NCI-H1105 (cell line): Measurements from ENCODE around the gene PRDM16.
"Not testable (repeated sequence)": the region's sequence is repeated elsewhere in the genome, so short reads cannot be mapped to it uniquely, and the experiment has no call there.

Source experiments
- DNase-seq: peaks from one replicate; lab custom pipeline; 2025; lab: John Stamatoyannopoulos, UW

The PRDM16 gene

DNA sequence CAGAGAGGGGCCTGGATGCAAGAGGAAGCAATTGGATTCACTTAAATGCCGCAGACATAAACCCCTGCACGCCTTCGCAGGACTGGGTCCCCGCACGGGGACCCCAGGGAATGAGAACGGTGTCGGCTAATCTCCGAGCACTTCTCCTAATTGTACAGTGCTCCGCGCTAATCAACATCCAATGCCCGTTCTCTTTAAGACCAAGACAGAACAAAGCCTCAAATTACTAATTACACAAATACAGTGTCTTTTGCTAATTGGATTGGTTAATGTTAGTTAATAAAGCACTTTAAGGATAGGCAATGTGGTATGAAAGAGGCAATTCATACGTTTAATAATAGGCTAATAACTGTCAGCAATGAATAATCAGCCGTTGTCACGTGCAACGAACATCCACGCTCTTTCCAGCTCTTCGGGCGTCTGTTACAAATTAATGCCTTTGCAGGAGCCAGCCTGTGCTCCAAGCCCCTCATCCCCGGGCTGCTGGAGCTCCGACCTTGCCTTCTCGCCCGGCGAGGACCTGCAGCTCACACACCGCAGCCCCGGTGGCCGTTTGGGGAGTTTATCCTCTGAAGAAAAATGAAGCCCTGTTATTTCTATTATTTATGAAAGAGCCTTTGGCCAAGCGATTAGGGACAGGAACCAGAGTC, 157.8 kb downstream of the PRDM16 start:
- DNase-seq, result no peak

DNA sequence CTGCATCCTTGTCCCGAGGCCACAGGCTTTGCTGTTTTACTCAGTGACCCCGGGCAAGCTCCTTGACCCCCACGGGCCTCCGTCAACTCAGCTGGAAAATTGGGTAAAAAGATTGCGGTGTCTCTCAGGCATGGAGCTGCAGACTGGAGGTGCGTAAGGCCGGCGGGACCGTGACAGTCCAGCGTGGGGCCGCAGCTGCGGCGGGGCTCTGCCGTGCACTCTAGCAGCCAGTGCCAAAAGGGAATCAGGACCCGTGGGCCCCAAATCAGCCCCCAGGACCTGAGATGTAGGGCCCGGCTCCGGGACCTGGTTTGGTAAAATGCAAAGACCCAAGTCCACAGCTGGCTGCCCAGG, 158.3 kb downstream of the PRDM16 start:
- DNase-seq, result no peak

DNA sequence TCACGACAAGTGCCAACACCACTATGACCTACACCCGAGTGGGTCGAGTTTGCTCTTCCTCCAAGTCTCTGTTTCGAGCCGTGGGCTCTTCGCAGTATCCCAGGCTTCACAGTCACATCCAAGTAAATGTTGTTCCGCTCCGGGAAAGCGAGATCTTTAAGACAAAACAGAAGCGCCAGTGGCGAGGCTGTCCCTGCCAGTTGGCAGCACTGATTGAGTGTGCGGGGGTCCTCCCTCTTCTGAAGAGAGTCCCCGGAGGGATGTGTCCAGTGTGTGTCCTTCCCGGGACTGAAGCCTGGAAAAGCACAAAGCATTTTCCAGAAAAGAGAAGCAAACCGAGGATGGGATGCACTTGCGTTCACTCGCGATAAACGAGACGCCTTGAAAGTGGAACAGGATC, 158.9 kb downstream of the PRDM16 start:
- DNase-seq, result no peak

DNA sequence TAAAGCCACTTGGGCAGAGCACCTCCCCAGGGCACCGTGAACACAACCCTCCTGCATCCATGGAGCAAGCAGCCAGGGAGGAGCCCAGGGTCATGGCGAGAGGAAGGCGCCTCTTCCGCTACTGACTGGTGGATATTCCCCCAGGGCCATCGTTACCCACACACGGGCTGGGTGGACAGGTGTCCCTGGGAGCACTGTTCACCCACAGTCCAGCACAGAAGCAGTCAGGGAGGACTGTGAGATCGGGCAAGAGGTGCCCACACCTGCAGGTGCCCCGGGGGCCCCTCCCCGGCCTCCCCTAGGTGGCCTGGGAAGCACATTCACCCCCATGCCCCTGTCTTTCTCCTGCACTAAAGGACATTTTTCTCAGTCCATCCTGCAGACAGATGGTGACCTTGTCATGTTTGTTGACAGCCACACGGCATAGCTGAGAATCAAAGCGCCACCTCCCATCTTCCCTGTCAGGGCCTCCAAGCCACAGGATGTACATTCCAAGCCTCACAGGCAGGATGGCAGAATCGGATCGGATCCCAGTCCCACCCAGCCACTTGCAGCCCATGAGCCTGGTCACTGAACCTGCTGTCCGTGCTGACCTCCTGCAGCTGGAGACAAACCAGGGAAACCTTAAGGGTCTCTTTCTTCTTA, 160.2 kb downstream of the PRDM16 start:
- no peak for DNase-seq

DNA sequence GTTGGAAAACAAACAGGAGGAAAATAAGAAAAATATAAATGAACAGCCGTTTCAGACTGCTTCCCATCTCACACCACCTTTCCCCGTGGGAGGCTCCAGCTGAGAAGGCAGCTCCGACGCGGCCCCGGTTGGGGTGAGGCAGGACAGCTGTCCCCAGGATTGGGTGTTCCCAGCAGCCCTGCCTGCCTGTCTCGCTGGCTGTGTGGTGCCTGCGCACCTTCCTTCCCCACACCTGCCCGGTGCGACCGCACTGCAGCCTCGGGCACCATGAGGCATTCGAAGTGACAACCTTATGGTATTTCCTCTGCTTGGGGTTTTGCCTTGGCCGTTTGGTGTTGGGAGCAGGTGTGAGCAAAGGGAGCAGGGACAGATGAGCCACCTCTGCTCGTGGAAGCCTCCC, 161.6 kb downstream of the PRDM16 start:
- DNase-seq, result no peak

DNA sequence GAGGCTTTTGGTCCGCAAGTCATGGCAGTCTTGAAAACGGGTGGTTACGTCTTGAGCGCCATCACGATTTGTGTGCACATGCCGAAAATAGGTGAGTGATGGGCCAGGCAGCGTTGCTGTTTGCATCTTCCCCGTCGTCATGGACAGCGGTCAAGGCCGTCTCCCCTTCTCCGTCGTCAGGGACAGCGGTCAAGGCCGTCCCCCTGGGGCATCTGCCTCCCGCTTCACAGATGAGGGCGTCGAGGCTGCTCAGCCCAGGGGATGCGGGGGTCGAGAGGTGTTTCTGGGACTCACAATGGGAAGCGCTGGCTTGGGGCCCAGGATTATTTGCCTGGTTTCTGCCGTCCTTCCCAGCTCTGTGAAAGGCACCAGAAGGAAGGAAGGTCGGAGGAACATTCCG, 162.2 kb downstream of the PRDM16 start:
- no peak for DNase-seq

DNA sequence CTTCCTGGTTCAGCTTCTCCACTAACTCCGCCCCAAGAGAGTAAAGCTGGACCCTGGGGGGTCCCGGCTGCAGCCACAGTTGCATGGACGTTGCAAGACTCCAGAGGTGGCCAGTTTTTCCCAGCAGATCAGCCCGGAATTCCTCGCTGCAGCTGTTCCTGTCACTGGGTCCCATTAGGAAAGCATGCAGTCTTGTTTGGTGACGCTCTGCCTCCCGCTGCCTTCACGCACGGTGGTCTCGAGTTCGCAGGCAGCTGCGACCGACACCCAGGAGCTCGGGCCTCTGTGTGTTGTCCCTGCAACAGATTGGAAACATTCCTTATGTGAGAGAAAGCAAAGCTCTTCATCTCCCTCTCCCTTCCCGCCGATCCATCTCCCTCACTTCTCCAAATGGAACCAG, 162.8 kb downstream of the PRDM16 start:
- DNase-seq, result no peak

DNA sequence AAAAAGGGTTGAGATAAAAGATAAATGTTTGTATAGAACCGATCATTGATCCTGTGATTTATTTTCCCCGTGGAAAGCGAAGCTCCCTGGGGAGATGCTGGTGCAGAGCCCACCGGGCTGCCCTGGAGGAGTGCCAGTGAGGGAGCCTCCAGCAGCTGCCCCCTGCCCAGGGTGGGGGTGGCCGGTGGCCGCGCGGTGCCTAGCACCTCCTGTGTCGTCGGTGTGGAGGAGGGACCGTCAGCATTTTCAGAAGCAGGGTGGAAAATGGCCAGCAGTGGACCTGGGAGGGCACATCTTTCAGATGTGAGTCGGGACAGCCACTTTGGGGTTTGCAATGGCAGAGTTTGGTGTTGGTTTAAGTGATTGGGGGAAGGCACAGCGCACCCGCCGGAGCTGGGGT, 164.0 kb downstream of the PRDM16 start:
- no peak for DNase-seq

DNA sequence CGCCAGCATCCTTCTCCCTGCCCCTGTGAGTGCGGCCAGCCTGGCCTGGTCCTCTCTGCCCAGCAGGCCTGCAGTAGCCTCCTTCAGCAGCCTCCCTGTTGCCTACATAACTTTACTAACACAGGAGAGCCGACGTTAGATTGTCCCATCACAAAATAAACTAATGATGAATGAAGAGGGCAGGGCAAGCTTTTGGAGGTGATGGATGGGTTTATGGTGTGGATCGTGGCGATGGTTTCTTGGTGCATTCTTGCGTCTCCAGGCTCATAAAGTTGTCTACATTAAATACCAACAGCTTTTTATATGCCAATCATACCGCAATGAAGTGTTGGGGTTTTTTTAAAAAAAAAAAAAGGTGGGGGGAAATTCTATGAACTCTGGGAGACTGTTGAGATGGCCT, 164.5 kb downstream of the PRDM16 start:
- no peak for DNase-seq

DNA sequence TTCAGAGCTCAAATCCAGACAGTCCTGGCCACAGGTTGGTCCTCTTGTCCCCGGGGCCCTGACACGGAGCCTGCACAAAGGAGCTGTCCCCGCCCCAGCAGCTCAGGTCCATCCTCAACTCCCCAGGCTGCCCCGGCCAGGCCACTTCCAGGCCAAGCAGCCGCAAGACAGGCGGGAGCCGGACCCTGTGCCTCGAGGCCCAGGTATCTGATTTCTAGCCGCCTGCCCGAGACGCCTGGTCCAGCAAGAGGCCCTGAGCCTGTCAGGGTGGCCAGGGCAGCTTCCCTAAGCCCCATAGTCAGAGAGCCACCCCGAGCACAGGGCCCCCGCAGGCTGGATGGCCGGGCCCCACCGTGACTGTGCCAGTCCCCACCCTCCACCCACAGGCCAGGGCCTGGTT, 165.3 kb downstream of the PRDM16 start:
- no peak for DNase-seq

DNA sequence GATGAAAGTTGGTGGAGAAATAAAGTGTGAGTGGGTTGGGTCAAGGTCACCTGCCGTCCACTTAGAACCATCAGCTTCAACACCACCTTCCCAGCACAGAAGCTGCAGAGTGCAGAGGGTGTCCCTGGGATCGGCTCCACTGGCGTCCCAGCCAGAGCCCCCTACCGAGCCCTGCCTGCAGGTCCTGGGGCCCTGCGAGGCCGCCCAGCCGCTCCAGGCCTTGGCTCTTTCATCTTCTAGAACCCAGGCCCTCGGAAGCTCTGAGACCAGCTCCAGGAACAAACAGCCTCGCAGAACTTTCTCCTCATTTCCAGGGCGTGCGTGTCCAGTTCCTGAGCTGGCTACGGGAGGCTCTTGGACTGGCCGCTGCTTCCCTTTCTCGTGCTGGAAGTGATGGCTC, 166.0 kb downstream of the PRDM16 start:
- DNase-seq, result no peak

DNA sequence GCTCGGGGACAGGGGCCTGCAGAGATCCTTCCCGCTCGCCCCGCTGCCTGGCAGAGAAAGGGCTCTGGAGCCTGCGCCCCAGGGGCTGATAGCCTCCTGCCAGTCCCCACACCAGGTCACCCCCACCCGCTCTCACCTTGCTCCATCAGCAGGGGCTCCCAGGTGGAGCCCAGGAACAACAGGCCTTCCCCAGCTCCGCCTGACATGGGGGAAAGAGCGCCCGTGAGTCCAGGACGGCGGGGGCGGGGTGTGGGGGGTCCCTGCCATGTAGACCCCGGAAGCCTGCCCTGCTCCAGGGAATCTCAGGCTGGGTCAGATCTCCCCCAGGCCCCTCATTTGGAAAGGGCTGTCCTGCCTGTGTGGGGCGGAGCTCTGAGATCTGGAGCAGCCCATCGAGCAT, 166.5 kb downstream of the PRDM16 start:
- no peak for DNase-seq

DNA sequence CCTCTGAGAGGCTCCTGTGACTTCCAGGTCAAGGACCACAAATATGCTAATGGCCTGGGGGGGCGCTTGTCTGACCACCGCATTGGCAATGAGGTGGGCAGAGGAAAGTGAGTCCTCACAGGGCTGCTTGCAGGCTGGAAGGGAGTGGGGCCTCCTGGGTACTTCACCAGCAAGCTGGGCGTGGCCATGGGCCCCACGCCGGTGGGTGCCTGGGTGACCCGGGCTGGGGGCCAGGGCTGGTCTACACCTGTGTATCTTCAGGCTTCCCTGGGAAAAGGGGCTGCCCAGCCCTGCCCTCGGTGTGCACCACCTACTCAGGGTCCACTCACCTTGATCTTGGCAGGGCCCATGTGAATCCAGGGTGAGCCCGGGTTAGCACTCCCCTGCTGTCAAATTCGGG, 167.4 kb downstream of the PRDM16 start:
- no peak for DNase-seq

DNA sequence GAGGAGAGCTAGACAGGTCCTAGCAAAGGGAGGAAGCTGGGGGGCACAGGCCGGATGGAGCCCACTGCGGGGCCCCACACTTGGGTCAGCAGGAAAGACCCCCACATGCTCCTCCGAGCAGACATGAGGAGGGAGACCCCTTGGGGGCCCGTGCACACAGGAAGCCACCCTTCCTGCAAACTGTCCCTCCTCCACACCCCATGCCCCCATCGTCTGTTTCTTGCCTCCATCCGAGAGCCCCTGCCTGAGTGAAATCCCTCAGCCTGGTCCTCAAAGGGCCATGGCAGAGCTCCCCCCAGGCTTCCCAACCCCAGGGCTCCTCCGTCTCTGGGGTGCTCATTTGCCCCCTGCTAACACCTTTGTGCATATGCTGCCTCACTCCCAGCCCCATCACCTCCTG, 168.0 kb downstream of the PRDM16 start:
- DNase-seq, result no peak

DNA sequence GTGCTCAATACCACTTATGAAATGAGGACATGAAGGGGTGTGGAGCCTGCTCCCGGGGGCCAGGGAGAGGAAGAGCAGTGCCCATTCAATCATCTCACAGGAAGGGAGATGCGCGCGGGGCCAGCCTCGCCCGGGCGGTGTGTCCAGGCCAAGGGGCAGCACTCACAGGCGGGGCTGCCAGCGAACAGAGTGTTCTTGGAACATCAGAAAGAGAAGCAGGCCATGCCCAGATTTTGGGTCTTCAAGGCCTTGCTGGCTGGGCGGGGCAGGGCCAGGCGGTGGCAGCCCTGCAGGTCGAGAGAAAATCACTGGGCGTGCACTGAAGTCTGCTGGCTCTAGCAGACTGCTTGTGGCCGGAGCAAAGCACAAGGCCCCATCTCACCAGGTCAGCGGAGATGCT, 168.6 kb downstream of the PRDM16 start:
- no peak for DNase-seq

DNA sequence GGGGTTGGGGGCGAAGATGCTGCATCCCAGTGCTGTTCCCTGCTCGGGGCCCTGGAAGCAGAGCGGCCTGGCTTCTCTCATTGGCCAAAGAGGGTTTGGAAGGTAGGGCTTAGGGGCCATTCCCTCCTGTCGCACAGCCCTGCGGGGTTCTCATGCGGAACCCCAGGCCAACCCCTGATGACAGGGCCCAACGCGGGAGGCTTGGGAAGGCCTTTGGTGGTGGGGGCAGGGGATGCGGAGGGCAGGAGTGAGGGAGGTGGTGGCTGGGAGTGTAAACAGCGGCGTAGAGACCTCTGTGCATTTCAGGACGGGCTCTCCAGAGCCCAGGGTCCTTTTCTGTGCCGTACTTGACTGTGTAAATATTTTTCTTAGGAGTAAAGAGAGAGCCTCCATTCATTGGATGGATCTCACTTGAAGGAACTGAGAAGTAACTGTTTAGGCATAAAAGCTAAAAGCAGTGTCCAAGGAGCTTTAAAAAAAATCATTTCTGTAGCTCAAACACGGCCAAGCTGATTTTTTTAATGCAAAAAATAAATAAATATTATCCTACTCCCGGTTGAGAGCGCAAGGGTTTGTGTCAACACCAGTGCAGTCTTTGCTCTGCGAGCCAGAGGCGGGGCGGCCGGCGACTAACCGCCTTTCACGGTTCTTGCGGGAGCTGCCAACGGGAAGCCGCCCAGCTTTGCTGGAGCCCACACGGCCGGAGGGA, 169.1 kb downstream of the PRDM16 start:
- DNase-seq, result no peak

DNA sequence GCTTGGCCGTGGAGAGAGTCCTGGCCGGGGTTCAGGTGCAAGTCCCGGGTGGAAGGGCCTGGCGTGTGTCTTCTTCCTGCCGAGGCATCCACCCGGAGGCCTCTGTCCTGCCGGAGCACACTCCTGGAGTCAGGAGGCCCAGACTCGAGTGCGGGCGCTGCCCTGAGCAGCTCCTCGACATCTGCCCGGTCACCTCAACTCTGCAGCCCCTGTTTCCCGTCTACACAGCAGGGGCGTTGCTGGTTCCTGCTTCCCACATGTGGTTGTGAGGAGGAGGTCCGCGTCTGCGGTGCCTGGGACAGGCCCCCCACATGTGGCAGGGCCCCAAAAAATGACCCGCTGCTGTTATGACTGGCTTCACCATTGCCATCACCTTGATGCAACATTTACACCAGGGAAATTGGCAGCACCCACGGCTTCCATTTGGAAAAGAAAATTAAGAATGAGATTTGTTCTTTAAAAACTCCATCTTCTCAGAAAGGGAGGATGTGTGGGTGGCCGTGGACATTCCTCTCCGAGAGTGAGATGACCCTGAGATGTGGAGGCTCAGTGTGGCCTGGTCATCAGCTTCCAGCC, 169.8 kb downstream of the PRDM16 start:
- DNase-seq, result no peak

DNA sequence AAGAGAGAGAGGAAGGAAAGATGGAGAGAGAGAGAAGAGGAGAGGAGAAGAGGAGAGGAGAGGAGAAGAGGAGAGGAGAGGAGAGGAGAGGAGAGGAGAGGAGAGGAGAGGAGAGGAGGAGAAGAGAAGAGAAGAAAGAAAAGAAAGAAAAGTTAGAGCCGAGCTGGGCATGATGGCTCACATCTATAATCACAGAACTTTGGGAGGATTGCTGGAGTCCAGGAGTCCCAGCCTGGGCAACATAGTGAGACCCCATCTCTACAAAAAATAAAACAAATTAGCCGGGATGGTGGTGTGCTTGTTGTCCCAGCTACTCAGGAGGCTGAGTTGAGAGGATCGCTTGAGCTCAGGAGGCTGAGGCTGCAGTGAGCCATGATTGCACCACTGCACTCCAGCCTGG, 171.0 kb downstream of the PRDM16 start:
- DNase-seq, result not testable (repeated sequence)

DNA sequence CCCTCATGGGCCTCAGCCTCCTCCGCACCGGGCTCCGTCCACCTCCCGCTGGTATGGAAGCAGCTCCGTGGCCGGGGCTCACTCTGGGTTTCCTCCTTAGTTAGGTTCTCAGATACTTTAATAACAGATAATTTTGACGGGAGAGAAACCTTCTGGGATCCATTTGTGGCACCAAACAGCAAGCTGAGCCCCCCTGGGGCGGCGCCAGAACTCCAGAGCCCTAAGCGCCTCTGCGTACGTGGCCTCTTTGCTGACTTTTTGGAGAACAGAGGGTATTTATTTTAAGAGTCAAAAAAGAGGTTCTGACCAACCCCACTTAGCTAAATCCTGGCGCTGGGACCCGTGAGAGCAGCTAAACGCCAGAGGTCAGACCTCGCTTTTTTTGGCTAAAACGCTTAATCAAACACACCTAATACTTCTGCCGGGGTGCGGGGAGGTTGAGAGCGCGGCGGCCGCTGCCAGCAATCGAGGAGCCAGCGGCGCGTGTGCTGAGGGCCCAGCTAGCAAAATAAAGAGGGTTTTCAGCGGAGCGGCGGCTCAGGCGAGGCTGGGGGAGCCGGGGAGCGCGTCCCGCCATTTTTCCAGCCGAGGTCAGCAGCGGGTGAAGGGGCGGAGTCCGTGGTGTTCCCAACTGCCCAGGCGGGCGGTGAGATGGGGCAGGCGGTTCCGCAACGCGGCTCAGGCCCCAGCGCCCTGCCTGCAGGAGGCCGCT, 171.7 kb downstream of the PRDM16 start:
- DNase-seq, result no peak

DNA sequence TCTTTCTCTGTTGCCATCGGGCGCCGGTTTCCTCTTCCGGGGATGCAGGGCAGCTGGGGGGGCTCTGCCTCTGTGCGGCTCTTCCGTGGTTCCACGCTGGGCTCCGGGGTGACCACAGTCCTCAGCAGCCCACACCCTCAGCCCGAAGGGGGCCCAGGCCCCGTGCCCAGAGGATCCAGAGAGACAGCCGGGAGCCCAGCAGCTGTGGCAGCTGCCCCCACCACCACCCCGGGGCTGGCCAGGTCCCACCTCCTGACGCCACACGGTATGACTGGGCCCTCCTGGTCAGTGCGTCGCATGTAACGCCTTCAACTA, 172.2 kb downstream of the PRDM16 start:
- no peak for DNase-seq

DNA sequence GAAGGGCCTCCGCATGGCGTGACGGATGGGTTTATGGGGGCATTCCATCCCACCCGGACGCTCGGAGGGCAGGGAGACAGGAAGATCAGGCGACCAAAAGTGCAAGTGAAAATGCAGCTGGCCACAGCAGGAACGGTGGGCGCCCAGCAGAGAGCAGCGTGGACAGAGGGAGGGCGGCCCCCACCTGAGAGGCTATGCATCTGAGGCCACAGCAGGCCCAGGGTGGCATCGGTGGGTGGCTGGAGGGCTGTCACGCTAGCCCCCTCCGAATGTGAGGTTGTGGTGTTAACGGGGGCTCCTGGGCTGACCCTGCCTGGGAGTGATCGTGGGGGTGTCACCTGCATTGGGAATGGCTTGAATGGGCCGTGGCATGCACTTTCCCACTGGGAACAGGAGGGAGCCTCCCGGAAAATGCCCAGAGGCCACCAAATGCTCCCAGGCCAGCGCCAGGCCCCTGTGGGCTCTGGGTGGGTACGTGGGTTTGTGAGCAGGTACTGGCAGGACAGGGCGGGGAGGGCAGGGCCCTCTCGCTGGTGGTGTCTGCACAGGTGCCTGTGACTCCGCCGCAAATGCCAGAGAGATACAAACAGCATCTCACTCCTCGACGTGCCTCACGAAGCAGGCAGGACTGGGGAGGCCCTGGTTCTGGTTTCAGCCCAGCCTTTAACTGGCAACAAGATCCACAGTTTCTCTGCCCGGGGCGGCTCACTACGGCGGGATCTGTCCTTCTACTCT, 172.8 kb downstream of the PRDM16 start:
- DNase-seq, result no peak
